ENCODE results near the gene MAG.

The MAG gene

GRCh38 chr19:35269438-35270117 is 22.4 kb upstream of the MAG start:
- Histone ChIP-seq H3K4me3 (peak overlapping the region; percentile 33), H3K27me3 (ENCODE audit: low read depth) (no peaks in the 10 kb centered on the region), H3K4me1 (peaks cover 4% of the 10 kb centered on the region), H3K36me3 (replicated peaks) (peaks cover 66% of the 10 kb centered on the region), H3K9me3 (no peaks in the 10 kb centered on the region)
- in situ Hi-C loops (cut with MboI; ENCODE audit: low sequenced_read_pairs) = no loop called here
- DNase-seq (ENCODE audit: low spot score in 2 of 2) = peak; percentile 49 to 90

GRCh38 chr19:35270381-35270811 is 21.6 kb upstream of the MAG start:
- peaks cover 64% of the 10 kb centered on the region for H3K36me3 ChIP-seq (replicated peaks)
- no peak overlapping the region; the same call in 1 of the 2 replicates for H3K4me3 ChIP-seq
- H3K9me3 ChIP-seq = no peaks in the 10 kb centered on the region
- no peaks in the 10 kb centered on the region for H3K27me3 ChIP-seq (ENCODE audit: low read depth)
- peaks cover 4% of the 10 kb centered on the region for H3K4me1 ChIP-seq
- in situ Hi-C loops (cut with MboI; ENCODE audit: low sequenced_read_pairs) = no loop called here
- DNase-seq (ENCODE audit: low spot score in 2 of 2) = no peak

GRCh38 chr19:35271546-35271945 is 20.4 kb upstream of the MAG start:
- Histone ChIP-seq H3K4me3 (no peak overlapping the region), H3K27me3 (ENCODE audit: low read depth) (no peaks in the 10 kb centered on the region), H3K36me3 (replicated peaks) (peaks cover 55% of the 10 kb centered on the region), H3K9me3 (no peaks in the 10 kb centered on the region), H3K4me1 (peaks cover 4% of the 10 kb centered on the region)
- DNase-seq (ENCODE audit: low spot score in 2 of 2) = no peak
- in situ Hi-C loops (cut with MboI; ENCODE audit: low sequenced_read_pairs) = no loop called here

GRCh38 chr19:35272122-35272719 is 19.7 kb upstream of the MAG start:
- H3K4me3 ChIP-seq = no peak overlapping the region
- H3K36me3 ChIP-seq (replicated peaks) = peaks cover 49% of the 10 kb centered on the region
- no peaks in the 10 kb centered on the region for H3K4me1 ChIP-seq
- no peaks in the 10 kb centered on the region for H3K9me3 ChIP-seq
- no peak for DNase-seq (ENCODE audit: low spot score in 2 of 2)
- in situ Hi-C loops (cut with MboI; ENCODE audit: low sequenced_read_pairs) = no loop called here
- H3K27me3 ChIP-seq (ENCODE audit: low read depth) = no peaks in the 10 kb centered on the region

- H3K27me3 ChIP-seq (ENCODE audit: low read depth) = no peaks in the 10 kb centered on the region
- peaks cover 46% of the 10 kb centered on the region for H3K36me3 ChIP-seq (replicated peaks)
- in situ Hi-C loops (cut with MboI; ENCODE audit: low sequenced_read_pairs) = no loop called here
- H3K4me3 ChIP-seq = no peak overlapping the region
- no peaks in the 10 kb centered on the region for H3K9me3 ChIP-seq
- DNase-seq (ENCODE audit: low spot score in 2 of 2) = no peak
- no peaks in the 10 kb centered on the region for H3K4me1 ChIP-seq
Measured at GRCh38 chr19:35272954-35273649, 18.9 kb upstream of the MAG start.

GRCh38 chr19:35273686-35274259 is 18.2 kb upstream of the MAG start:
- in situ Hi-C loops (cut with MboI; ENCODE audit: low sequenced_read_pairs) = no loop called here
- H3K27me3 ChIP-seq (ENCODE audit: low read depth) = no peaks in the 10 kb centered on the region
- H3K4me3 ChIP-seq = no peak overlapping the region
- peaks cover 46% of the 10 kb centered on the region for H3K36me3 ChIP-seq (replicated peaks)
- DNase-seq (ENCODE audit: low spot score in 2 of 2) = no peak
- no peaks in the 10 kb centered on the region for H3K4me1 ChIP-seq
- no peaks in the 10 kb centered on the region for H3K9me3 ChIP-seq

- Histone ChIP-seq H3K36me3 (replicated peaks) (peaks cover 46% of the 10 kb centered on the region), H3K9me3 (no peaks in the 10 kb centered on the region), H3K27me3 (ENCODE audit: low read depth) (no peaks in the 10 kb centered on the region), H3K4me3 (no peak overlapping the region), H3K4me1 (no peaks in the 10 kb centered on the region)
- DNase-seq (ENCODE audit: low spot score in 2 of 2) = no peak
- in situ Hi-C loops (cut with MboI; ENCODE audit: low sequenced_read_pairs) = no loop called here
Measured at GRCh38 chr19:35274323-35274722, 17.6 kb upstream of the MAG start.

GRCh38 chr19:35276706-35277281 is 15.2 kb upstream of the MAG start:
- in situ Hi-C loops (cut with MboI; ENCODE audit: low sequenced_read_pairs) = no loop called here
- DNase-seq (ENCODE audit: low spot score in 2 of 2) = no peak
- Histone ChIP-seq H3K4me3 (no peak overlapping the region), H3K4me1 (no peaks in the 10 kb centered on the region), H3K9me3 (no peaks in the 10 kb centered on the region), H3K36me3 (replicated peaks) (peaks cover 27% of the 10 kb centered on the region), H3K27me3 (ENCODE audit: low read depth) (peaks cover 3% of the 10 kb centered on the region)

GRCh38 chr19:35278578-35279284 is 13.2 kb upstream of the MAG start:
- no peak for DNase-seq (ENCODE audit: low spot score in 2 of 2)
- H3K27me3 ChIP-seq (ENCODE audit: low read depth) = peaks cover 19% of the 10 kb centered on the region
- in situ Hi-C loops (cut with MboI; ENCODE audit: low sequenced_read_pairs) = no loop called here
- no peaks in the 10 kb centered on the region for H3K4me1 ChIP-seq
- no peak overlapping the region for H3K4me3 ChIP-seq
- H3K9me3 ChIP-seq = no peaks in the 10 kb centered on the region
- H3K36me3 ChIP-seq (replicated peaks) = peaks cover 15% of the 10 kb centered on the region

- Histone ChIP-seq H3K27me3 (ENCODE audit: low read depth) (peaks cover 19% of the 10 kb centered on the region), H3K36me3 (replicated peaks) (peaks cover 8% of the 10 kb centered on the region), H3K4me1 (no peaks in the 10 kb centered on the region), H3K4me3 (no peak overlapping the region), H3K9me3 (no peaks in the 10 kb centered on the region)
- in situ Hi-C loops (cut with MboI; ENCODE audit: low sequenced_read_pairs) = no loop called here
- DNase-seq (ENCODE audit: low spot score in 2 of 2) = no peak
Measured at GRCh38 chr19:35279374-35279773, 12.6 kb upstream of the MAG start.

- Histone ChIP-seq H3K4me3 (no peak overlapping the region), H3K4me1 (no peaks in the 10 kb centered on the region), H3K27me3 (ENCODE audit: low read depth) (peaks cover 22% of the 10 kb centered on the region), H3K36me3 (replicated peaks) (peaks cover 4% of the 10 kb centered on the region; the same call in 1 of the 2 replicates), H3K9me3 (no peaks in the 10 kb centered on the region)
- in situ Hi-C loops (cut with MboI; ENCODE audit: low sequenced_read_pairs) = no loop called here
- DNase-seq (ENCODE audit: low spot score in 2 of 2) = no peak
Measured at GRCh38 chr19:35279985-35280821, 11.8 kb upstream of the MAG start.

GRCh38 chr19:35281303-35281702 is 10.7 kb upstream of the MAG start:
- Histone ChIP-seq H3K27me3 (ENCODE audit: low read depth) (peaks cover 22% of the 10 kb centered on the region), H3K4me3 (no peak overlapping the region), H3K9me3 (no peaks in the 10 kb centered on the region), H3K4me1 (no peaks in the 10 kb centered on the region), H3K36me3 (replicated peaks) (peaks cover 4% of the 10 kb centered on the region; the same call in 1 of the 2 replicates)
- no peak for DNase-seq (ENCODE audit: low spot score in 2 of 2)
- in situ Hi-C loops (cut with MboI; ENCODE audit: low sequenced_read_pairs) = no loop called here
